NT2/D1 (cell line): ENCODE measurements around the gene ZNF223.

Source experiments
- SUZ12 ChIP-seq: IDR thresholded peaks from 2 replicates; pipeline ENCODE4 v1.6.1; 2011; ENCODE audit not compliant: insufficient read length, insufficient read depth; ENCODE audit errors: extremely low read depth
- ZNF274 ChIP-seq: IDR thresholded peaks from 2 replicates; pipeline ENCODE4 v1.6.1; 2011; ENCODE audit warnings: mild to moderate bottlenecking, low read depth, low read length

DNA sequence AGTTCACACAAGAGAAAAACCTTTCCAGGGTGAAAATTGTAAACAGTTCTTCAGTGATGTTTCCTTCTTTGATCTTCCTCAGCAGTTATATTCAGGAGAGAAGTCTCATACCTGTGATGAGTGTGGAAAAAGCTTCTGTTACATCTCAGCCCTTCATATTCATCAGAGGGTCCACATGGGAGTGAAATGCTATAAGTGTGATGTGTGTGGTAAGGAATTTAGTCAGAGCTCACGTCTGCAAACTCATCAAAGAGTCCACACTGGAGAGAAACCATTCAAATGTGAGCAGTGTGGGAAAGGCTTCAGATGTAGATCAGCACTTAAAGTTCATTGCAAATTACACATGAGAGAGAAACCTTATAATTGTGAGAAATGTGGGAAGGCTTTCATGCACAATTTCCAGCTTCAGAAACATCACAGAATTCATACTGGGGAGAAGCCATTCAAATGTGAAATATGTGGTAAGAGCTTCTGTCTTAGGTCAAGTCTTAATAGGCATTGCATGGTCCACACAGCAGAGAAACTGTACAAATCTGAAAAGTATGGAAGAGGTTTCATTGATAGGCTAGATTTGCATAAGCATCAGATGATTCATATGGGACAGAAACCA is 19.7 kb upstream of the ZNF223 start:
- no peak for TF ChIP-seq ZNF274
- no peak for TF ChIP-seq SUZ12
